Neural progenitor cell (in vitro differentiated cells): ENCODE data around the gene ACAD9. TPM values are rescaled to one million over a fixed set of nuclear protein-coding genes. Genes with fewer than 3 reads are reported as not detected.

Experiments
- DNase-seq: peaks from one replicate; pipeline ENCODE4 v3.0.0-alpha.2; 2016; ENCODE audit warnings: low spot score
- H2AFZ ChIP-seq: fragments of 200-600 bp; sonication (generic); replicated peaks from 2 replicates; pipeline ENCODE4 v1.6.1; 2016; ENCODE audit warnings: antibody characterized with exemption
- H3F3A ChIP-seq: fragments of 200-600 bp; sonication (generic); 2 replicates; pipeline ENCODE4 v1.6.1; 2016; ENCODE audit warnings: antibody characterized with exemption, low read depth
- H3K27ac ChIP-seq: fragments of 200-600 bp; sonication (generic); 2 replicates; pipeline ENCODE4 v1.5.1; 2016; ENCODE audit warnings: mild to moderate bottlenecking
- H3K27me3 ChIP-seq: fragments of 200-600 bp; sonication (generic); 2 replicates; pipeline ENCODE4 v1.6.1; 2016; ENCODE audit warnings: mild to moderate bottlenecking, moderate library complexity
- H3K36me3 ChIP-seq: fragments of 200-600 bp; sonication (generic); 2 replicates; pipeline ENCODE4 v1.5.1; 2016
- H3K4me1 ChIP-seq: fragments of 200-600 bp; sonication (generic); 2 replicates; pipeline ENCODE4 v1.6.1; 2016; ENCODE audit warnings: mixed run types
- H3K4me2 ChIP-seq: fragments of 200-600 bp; sonication (generic); 2 replicates; pipeline ENCODE4 v1.6.1; 2016
- H3K4me3 ChIP-seq: fragments of 200-600 bp; sonication (generic); 2 replicates; pipeline ENCODE4 v1.5.1; 2016
- H3K79me2 ChIP-seq: fragments of 200-600 bp; sonication (generic); 2 replicates; pipeline ENCODE4 v1.6.1; 2016; ENCODE audit warnings: low read depth
- H3K9ac ChIP-seq: fragments of 200-600 bp; sonication (generic); 2 replicates; pipeline ENCODE4 v1.6.1; 2016
- H3K9me3 ChIP-seq: fragments of 200-600 bp; sonication (generic); 2 replicates; pipeline ENCODE4 v1.5.1; 2016; ENCODE audit warnings: low read depth
- H4K20me1 ChIP-seq: fragments of 200-600 bp; sonication (generic); 2 replicates; pipeline ENCODE4 v1.6.1; 2016; ENCODE audit warnings: low read depth
- H3K27ac Mint-ChIP-seq: 3 replicates; pipeline ENCODE4 v1.8.0; 2021; ENCODE audit warnings: mixed read lengths
- H3K27me3 Mint-ChIP-seq: 2 replicates; pipeline ENCODE4 v1.8.0; 2022; ENCODE audit warnings: low read depth, mild to moderate bottlenecking, inconsistent platforms, moderate library complexity, mixed read lengths; ENCODE audit not compliant: insufficient read depth
- H3K36me3 Mint-ChIP-seq: 3 replicates; pipeline ENCODE4 v1.8.0; 2021; ENCODE audit warnings: mixed read lengths
- H3K4me1 Mint-ChIP-seq: 3 replicates; pipeline ENCODE4 v1.8.0; 2021; ENCODE audit warnings: mixed read lengths
- H3K4me3 Mint-ChIP-seq: 3 replicates; pipeline ENCODE4 v1.8.0; 2021; ENCODE audit warnings: mild to moderate bottlenecking, moderate library complexity, mixed read lengths
- H3K9me3 Mint-ChIP-seq: 3 replicates; pipeline ENCODE4 v1.8.0; 2020; ENCODE audit warnings: mixed read lengths
- EZH2 ChIP-seq: fragments of 200-600 bp; sonication (generic); IDR thresholded peaks from 2 replicates; pipeline ENCODE4 v1.6.1; 2017; ENCODE audit warnings: antibody characterized with exemption, mild to moderate bottlenecking, moderate library complexity
- EZH2phosphoT487 ChIP-seq: fragments of 200-600 bp; sonication (generic); IDR thresholded peaks from 2 replicates; pipeline ENCODE4 v1.6.1; 2017; ENCODE audit warnings: antibody characterized with exemption
- total RNA-seq: library from RNA; depleted of rRNA; stranded (reverse); fragments of >200 nt; gene quantifications from 2 replicates; pipeline ENCODE4 v1.2.3, GENCODE V29; 2015; ENCODE audit warnings: low replicate concordance
- TF ChIP-seq, protein P1 (sequence below): fragments of 200-600 bp; sonication (generic); IDR thresholded peaks from 2 replicates; pipeline ENCODE4 v1.5.1; 2017; ENCODE audit warnings: antibody characterized with exemption, mild to moderate bottlenecking

Gene ACAD9
- total RNA-seq, 1 donor from 2014 or later = 25.0 TPM

DNA sequence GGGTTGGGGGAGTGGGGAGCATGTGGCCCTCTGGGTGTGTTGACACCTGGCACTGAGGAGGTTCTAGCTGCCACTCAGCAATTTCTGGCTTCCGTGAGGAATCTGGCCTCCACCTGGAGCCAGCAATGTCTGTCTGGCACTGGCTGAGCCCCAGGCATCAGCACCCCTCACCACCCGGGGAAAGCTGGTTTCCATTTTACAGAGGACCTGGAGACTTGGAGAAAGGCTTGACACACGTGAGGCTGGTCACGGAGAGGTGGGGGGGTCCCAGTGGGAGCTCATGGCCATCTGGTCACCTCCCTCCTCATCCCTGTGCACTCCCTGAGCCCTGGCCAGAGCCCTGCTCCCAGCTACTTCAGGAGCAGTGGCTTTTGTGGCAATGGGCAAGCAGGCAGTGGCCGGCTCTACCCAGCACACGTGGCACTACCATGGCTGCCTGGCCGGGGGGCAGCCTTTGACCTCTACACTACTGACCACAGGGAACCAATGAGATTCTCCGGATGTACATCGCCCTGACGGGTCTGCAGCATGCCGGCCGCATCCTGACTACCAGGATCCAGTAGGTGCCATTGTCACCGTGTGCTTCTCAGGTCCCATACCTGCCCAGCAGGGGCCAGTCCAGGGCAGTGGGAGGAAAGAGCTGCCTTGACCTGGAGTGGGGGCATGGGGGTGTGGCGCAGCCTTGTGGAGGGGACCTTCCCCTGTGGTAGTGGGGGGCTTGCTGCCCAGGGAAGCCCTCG, 28.5 kb downstream of the ACAD9 start:
- no peak for DNase-seq
- H3K4me1 Mint-ChIP-seq = peaks cover 2% of the 10 kb centered on the region
- Histone ChIP-seq H3K4me2 (no peak overlapping the region), H3K27me3 (no peaks in the 10 kb centered on the region), H3F3A (no peaks in the 10 kb centered on the region), H3K4me3 (no peak overlapping the region), H3K9me3 (no peaks in the 10 kb centered on the region), H3K36me3 (no peaks in the 10 kb centered on the region), H2AFZ (no peak overlapping the region), H3K9ac (no peak overlapping the region), H3K4me1 (no peaks in the 10 kb centered on the region), H4K20me1 (no peaks in the 10 kb centered on the region), H3K79me2 (no peaks in the 10 kb centered on the region), H3K27ac (no peak overlapping the region)
- TF ChIP-seq EZH2phosphoT487 (no peak), EZH2 (no peak)
- TF ChIP-seq, protein P1, sequence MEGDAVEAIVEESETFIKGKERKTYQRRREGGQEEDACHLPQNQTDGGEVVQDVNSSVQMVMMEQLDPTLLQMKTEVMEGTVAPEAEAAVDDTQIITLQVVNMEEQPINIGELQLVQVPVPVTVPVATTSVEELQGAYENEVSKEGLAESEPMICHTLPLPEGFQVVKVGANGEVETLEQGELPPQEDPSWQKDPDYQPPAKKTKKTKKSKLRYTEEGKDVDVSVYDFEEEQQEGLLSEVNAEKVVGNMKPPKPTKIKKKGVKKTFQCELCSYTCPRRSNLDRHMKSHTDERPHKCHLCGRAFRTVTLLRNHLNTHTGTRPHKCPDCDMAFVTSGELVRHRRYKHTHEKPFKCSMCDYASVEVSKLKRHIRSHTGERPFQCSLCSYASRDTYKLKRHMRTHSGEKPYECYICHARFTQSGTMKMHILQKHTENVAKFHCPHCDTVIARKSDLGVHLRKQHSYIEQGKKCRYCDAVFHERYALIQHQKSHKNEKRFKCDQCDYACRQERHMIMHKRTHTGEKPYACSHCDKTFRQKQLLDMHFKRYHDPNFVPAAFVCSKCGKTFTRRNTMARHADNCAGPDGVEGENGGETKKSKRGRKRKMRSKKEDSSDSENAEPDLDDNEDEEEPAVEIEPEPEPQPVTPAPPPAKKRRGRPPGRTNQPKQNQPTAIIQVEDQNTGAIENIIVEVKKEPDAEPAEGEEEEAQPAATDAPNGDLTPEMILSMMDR = no peak
- H3K36me3 Mint-ChIP-seq = peaks cover 20% of the 10 kb centered on the region
- no peaks in the 10 kb centered on the region for H3K9me3 Mint-ChIP-seq
- H3K4me3 Mint-ChIP-seq = no peak overlapping the region
- no peak overlapping the region for H3K27ac Mint-ChIP-seq
- peaks cover 3% of the 10 kb centered on the region for H3K27me3 Mint-ChIP-seq

DNA sequence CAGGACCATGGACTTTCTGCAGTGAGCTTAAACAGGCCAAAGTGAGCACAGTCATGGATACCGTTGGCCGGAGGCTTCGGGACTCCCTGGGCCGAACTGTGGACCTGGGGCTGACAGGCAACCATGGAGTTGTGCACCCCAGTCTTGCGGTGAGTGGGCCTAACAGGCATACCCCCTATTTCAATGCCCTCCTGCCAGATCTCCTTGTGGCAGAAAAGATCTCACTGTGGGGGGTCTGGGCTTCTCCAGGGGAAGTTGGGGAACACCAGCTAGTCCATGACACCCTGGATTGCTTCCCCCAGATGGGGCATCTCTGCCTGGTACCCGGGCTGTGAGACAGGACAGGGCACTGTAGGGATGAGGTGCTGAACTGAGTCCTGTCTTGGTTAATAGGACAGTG, 29.5 kb downstream of the ACAD9 start:
- Mint-ChIP-seq H3K4me1 (peaks cover 2% of the 10 kb centered on the region), H3K9me3 (no peaks in the 10 kb centered on the region)

DNA sequence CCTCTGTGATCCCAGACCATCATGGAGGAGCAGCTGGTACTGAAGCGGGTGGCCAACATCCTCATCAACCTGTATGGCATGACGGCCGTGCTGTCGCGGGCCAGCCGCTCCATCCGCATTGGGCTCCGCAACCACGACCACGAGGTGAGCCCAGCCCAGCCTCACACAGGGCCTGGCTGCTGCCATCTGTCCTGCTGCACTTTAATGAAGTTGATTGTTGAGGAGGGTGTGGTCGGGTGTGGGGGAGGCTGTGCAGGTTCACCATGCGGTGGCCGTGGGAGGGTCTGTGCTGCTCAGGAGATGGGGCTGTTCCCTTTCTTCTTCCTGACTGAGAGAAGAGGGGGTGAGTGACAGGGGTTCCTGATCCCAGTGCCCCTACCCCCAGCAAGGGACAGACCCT, 30.6 kb downstream of the ACAD9 start:
- Mint-ChIP-seq H3K4me3 (no peak overlapping the region), H3K27ac (no peak overlapping the region), H3K36me3 (peaks cover 23% of the 10 kb centered on the region), H3K9me3 (no peaks in the 10 kb centered on the region), H3K27me3 (peaks cover 3% of the 10 kb centered on the region), H3K4me1 (peaks cover 2% of the 10 kb centered on the region)
- no peaks in the 10 kb centered on the region for H3F3A ChIP-seq
- no peaks in the 10 kb centered on the region for H3K4me1 ChIP-seq
- no peaks in the 10 kb centered on the region for H3K79me2 ChIP-seq
- no peak for DNase-seq
- H4K20me1 ChIP-seq = no peaks in the 10 kb centered on the region
- H2AFZ ChIP-seq = no peak overlapping the region
- H3K4me2 ChIP-seq = no peak overlapping the region
- H3K4me3 ChIP-seq = no peak overlapping the region
- H3K9ac ChIP-seq = no peak overlapping the region
- TF ChIP-seq EZH2 (no peak), EZH2phosphoT487 (no peak)
- TF ChIP-seq, protein P1 = no peak
- no peak overlapping the region for H3K27ac ChIP-seq
- no peaks in the 10 kb centered on the region for H3K27me3 ChIP-seq
- H3K36me3 ChIP-seq = no peaks in the 10 kb centered on the region
- H3K9me3 ChIP-seq = no peaks in the 10 kb centered on the region

More for the DNA sequence above, 29.5 kb downstream of the ACAD9 start:
- H3K36me3 Mint-ChIP-seq = peaks cover 23% of the 10 kb centered on the region
- Histone ChIP-seq H2AFZ (no peak overlapping the region), H3K9me3 (no peaks in the 10 kb centered on the region), H3K27ac (no peak overlapping the region), H3F3A (no peaks in the 10 kb centered on the region), H4K20me1 (no peaks in the 10 kb centered on the region), H3K36me3 (no peaks in the 10 kb centered on the region), H3K27me3 (no peaks in the 10 kb centered on the region), H3K4me2 (no peak overlapping the region), H3K79me2 (no peaks in the 10 kb centered on the region), H3K4me3 (no peak overlapping the region), H3K4me1 (no peaks in the 10 kb centered on the region), H3K9ac (no peak overlapping the region)
- no peak overlapping the region for H3K4me3 Mint-ChIP-seq
- TF ChIP-seq EZH2 (no peak), EZH2phosphoT487 (no peak)
- TF ChIP-seq, protein P1 = no peak
- no peak for DNase-seq
- peaks cover 3% of the 10 kb centered on the region for H3K27me3 Mint-ChIP-seq
- H3K27ac Mint-ChIP-seq = no peak overlapping the region
